ENCODE results near the gene HNRNPM. TPM values are rescaled to one million over a fixed set of nuclear protein-coding genes. Genes with fewer than 3 reads are reported as not detected.
A peak's percentile ranks its signal among the peaks of the same experiment; 100 is the strongest.

The HNRNPM gene
- total RNA-seq, 1 donor from 2014 or later: 198 TPM

- H3K27me3 ChIP-seq: no peaks in the 10 kb centered on the region
- peak overlapping the region; percentile 93 to 98 for H3K27ac ChIP-seq
- peak in 1 of 2 donors; percentile 71 for DNase-seq (ENCODE audit: low spot score in 2 of 2)
- H3K36me3 ChIP-seq: no peaks in the 10 kb centered on the region
- TF ChIP-seq CTCF (IDR thresholded peaks at IDR 0.05): no peak
- peak overlapping the region; percentile 81 to 96 for H3K4me3 ChIP-seq
- no peaks in the 10 kb centered on the region for H3K9me3 ChIP-seq
- intact Hi-C loops (cut with DNase I): loop anchor here (2.0 kb wide), 2 partner anchors 69 to 83 kb away; partner anchors contain the start of gene ZNF414
- H3K4me1 ChIP-seq: peaks cover 12 to 34% of the 10 kb centered on the region in 2 donors
These were observed 770 bp downstream of the HNRNPM start for GRCh38 chr19:8445488-8446001.

- Histone ChIP-seq H3K4me1 (peaks cover 12 to 37% of the 10 kb centered on the region in 2 donors), H3K4me3 (peak overlapping the region; percentile 81 to 96), H3K27me3 (no peaks in the 10 kb centered on the region), H3K27ac (peak overlapping the region; percentile 93 to 98), H3K9me3 (no peaks in the 10 kb centered on the region), H3K36me3 (no peaks in the 10 kb centered on the region)
- TF ChIP-seq CTCF (IDR thresholded peaks at IDR 0.05): no peak
- DNase-seq (ENCODE audit: low spot score in 2 of 2): no peak
- intact Hi-C loops (cut with DNase I): no loop called here
These were observed 1.4 kb downstream of the HNRNPM start for GRCh38 chr19:8446061-8446709.

- Histone ChIP-seq H3K4me1 (peaks cover 8 to 66% of the 10 kb centered on the region in 2 donors), H3K27me3 (no peaks in the 10 kb centered on the region), H3K9me3 (no peaks in the 10 kb centered on the region), H3K27ac (no peak overlapping the region), H3K4me3 (no peak overlapping the region), H3K36me3 (peaks cover 0 to 6% of the 10 kb centered on the region in 2 donors)
- TF ChIP-seq CTCF (IDR thresholded peaks at IDR 0.05): no peak
- no peak for DNase-seq (ENCODE audit: low spot score in 2 of 2)
- intact Hi-C loops (cut with DNase I): no loop called here
These were observed 5.1 kb downstream of the HNRNPM start for GRCh38 chr19:8449830-8450229.

- Histone ChIP-seq H3K9me3 (no peaks in the 10 kb centered on the region), H3K27ac (no peak overlapping the region), H3K27me3 (no peaks in the 10 kb centered on the region), H3K4me3 (no peak overlapping the region), H3K36me3 (peaks cover 3 to 17% of the 10 kb centered on the region in 2 donors), H3K4me1 (peaks cover 3 to 61% of the 10 kb centered on the region in 2 donors)
- intact Hi-C loops (cut with DNase I): no loop called here
- no peak for TF ChIP-seq CTCF (IDR thresholded peaks at IDR 0.05)
- no peak for DNase-seq (ENCODE audit: low spot score in 2 of 2)
These were observed 6.6 kb downstream of the HNRNPM start for GRCh38 chr19:8451377-8451776.

- Histone ChIP-seq H3K36me3 (peaks cover 3 to 22% of the 10 kb centered on the region in 2 donors), H3K27me3 (no peaks in the 10 kb centered on the region), H3K4me3 (no peak overlapping the region), H3K4me1 (peaks cover 0 to 61% of the 10 kb centered on the region in 2 donors), H3K9me3 (no peaks in the 10 kb centered on the region), H3K27ac (no peak overlapping the region)
- TF ChIP-seq CTCF (IDR thresholded peaks at IDR 0.05): no peak
- no peak for DNase-seq (ENCODE audit: low spot score in 2 of 2)
- intact Hi-C loops (cut with DNase I): no loop called here
These were observed 7.1 kb downstream of the HNRNPM start for GRCh38 chr19:8451885-8452284.
